ENCODE results near the gene OR1L4. TPM values are rescaled to one million over a fixed set of nuclear protein-coding genes. Genes with fewer than 3 reads are reported as not detected.

OR1L4 gene
- total RNA-seq, 4 donors from 2014 or later: not detected

DNA sequence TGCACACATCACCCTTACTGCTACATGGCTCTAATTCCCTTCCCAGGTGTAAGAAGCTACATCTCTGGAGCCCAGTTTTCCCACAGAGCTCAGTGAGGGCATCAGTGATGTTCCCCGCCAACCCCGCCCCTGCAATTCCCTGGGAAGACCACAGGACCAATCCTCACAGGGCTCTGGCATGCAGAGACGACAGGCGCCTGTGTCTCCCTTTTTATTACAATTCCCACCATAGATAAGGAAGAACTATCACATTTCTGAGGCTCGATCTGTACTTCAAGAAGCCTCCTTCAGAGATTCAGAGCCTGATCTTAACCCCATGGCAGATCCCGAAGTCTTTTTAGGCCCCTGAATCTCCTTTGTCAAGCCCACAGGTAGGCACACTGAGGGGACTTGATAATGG lies 18.2 kb downstream of the OR1L4 start, which contains the start of gene OR1L6:
TSS of gene OR1L6 (plus strand) at position 301 of the 400 bp plus-strand sequence. CDS start 7,545 bp downstream, outside the sequence.
- no peaks in the 10 kb centered on the region for H3K27me3 ChIP-seq
- DNase-seq: no peak
- H3K4me3 ChIP-seq: no peak within 1 kb of the TSS
- H3K36me3 ChIP-seq: no peaks in the 10 kb centered on the region
- TF ChIP-seq POLR2A (IDR thresholded peaks at IDR 0.05) (no peak), CTCF (IDR thresholded peaks at IDR 0.05) (no peak)
- 71% methylated on average over 6 of the region's 6 CpGs for WGBS, 2 donors
- intact Hi-C loops (cut with DNase I): no loop called here
- H3K9me3 ChIP-seq: no peaks in the 10 kb centered on the region
- H3K4me1 ChIP-seq: no peaks in the 10 kb centered on the region
- no peak within 1 kb of the TSS for H3K27ac ChIP-seq

- intact Hi-C loops (cut with DNase I): no loop called here
- Histone ChIP-seq H3K4me1 (no peaks in the 10 kb centered on the region), H3K27ac (no peak overlapping the region), H3K4me3 (no peak overlapping the region), H3K36me3 (no peaks in the 10 kb centered on the region), H3K9me3 (peaks cover 0 to 7% (median 0%) of the 10 kb centered on the region in 3 donors), H3K27me3 (no peaks in the 10 kb centered on the region)
- WGBS, 2 donors: 30 to 33% methylated on average over 2 of the region's 2 CpGs
- no peak for TF ChIP-seq POLR2A (IDR thresholded peaks at IDR 0.05)
- no peak for TF ChIP-seq CTCF (IDR thresholded peaks at IDR 0.05)
- DNase-seq: no peak
Observed at GRCh38 chr9:122754825-122755224, 31.0 kb downstream of the OR1L4 start.

GRCh38 chr9:122767817-122768216 lies 44.0 kb downstream of the OR1L4 start:
- no peaks in the 10 kb centered on the region for H3K27me3 ChIP-seq
- no peaks in the 10 kb centered on the region for H3K4me1 ChIP-seq
- DNase-seq: no peak
- intact Hi-C loops (cut with DNase I): no loop called here
- no peak overlapping the region for H3K4me3 ChIP-seq
- peaks cover 0 to 21% (median 3%) of the 10 kb centered on the region in 3 donors for H3K9me3 ChIP-seq
- WGBS, 2 donors: 80% methylated on average over 1 of the region's 4 CpGs; no CpG with 5 or more reads in 1 of the 2 donors
- H3K36me3 ChIP-seq: no peaks in the 10 kb centered on the region
- no peak overlapping the region for H3K27ac ChIP-seq
- TF ChIP-seq POLR2A (IDR thresholded peaks at IDR 0.05): no peak
- no peak for TF ChIP-seq CTCF (IDR thresholded peaks at IDR 0.05)

Other genes with a start within 250 kb of the OR1L4 start
- not detected for gene OR1J1, start 246.1 kb upstream of the OR1L4 start, total RNA-seq
- not detected for gene OR1J2, start 213.2 kb upstream of the OR1L4 start, total RNA-seq
- not detected for gene OR1J4, start 204.8 kb upstream of the OR1L4 start, total RNA-seq
- not detected for gene OR1N1, start 196.7 kb upstream of the OR1L4 start, total RNA-seq
- gene OR1N2, start 170.9 kb upstream of the OR1L4 start, total RNA-seq: under 1 TPM in 1 of 4 donors, not detected in 3; 0.38 TPM
- gene OR1L8, start 140.6 kb upstream of the OR1L4 start, total RNA-seq: under 1 TPM in 1 of 4 donors, not detected in 3; 0.38 TPM
- not detected for gene OR1Q1, start 109.3 kb upstream of the OR1L4 start, total RNA-seq
- not detected for gene OR1B1, start 66.4 kb upstream of the OR1L4 start, total RNA-seq
- not detected for gene OR1L1, start 62.3 kb upstream of the OR1L4 start, total RNA-seq
- gene OR1L3, start 48.9 kb upstream of the OR1L4 start, total RNA-seq: not detected
- not detected for gene OR1L6, start 18.3 kb downstream of the OR1L4 start, total RNA-seq
- not detected for gene OR5C1, start 64.9 kb downstream of the OR1L4 start, total RNA-seq
- gene OR1K1, start 76.1 kb downstream of the OR1L4 start, total RNA-seq: not detected
- gene PDCL, start 104.6 kb downstream of the OR1L4 start, total RNA-seq: 10 to 100 TPM in 3 of 4 donors, 1 to 10 TPM in 1; 9.7 to 17.0 (median 14.3) TPM
- 10 to 100 TPM; 24.6 to 46.3 (median 30.2) TPM for gene RC3H2, start 181.4 kb downstream of the OR1L4 start, total RNA-seq
- gene ZBTB6, start 189.3 kb downstream of the OR1L4 start, total RNA-seq: 10 to 100 TPM in 1 of 4 donors, 1 to 10 TPM in 3; 4.0 to 11.3 (median 7.1) TPM
- 1 to 10 TPM; 1.7 to 6.5 (median 2.9) TPM for gene ZBTB26, start 207.5 kb downstream of the OR1L4 start, total RNA-seq
- gene RABGAP1, start 217.0 kb downstream of the OR1L4 start, total RNA-seq: 10 to 100 TPM; 28.4 to 57.4 (median 33.6) TPM

All from esophagus squamous epithelium (tissue), 5 donors.